T-helper 17 cell (primary cell): ENCODE measurements around the gene ABCF3. TPM values are rescaled to one million over a fixed set of nuclear protein-coding genes. Genes with fewer than 3 reads are reported as not detected.
A peak's percentile ranks its signal among the peaks of the same experiment; 100 is the strongest.

Experiments used
- ATAC-seq: fragments of 150-1000 bp; cut with Tn5 transposase; 2 replicates; pipeline ENCODE4 v1.10.0; 2021; ENCODE audit warnings: mild to moderate bottlenecking, moderate library complexity
- DNase-seq, 3 donors: peaks; one replicate each; pipeline versions ENCODE4 v3.0.0 to v3.0.0-alpha.2; 2020 to 2021
- H3K9me3 ChIP-seq: one replicate; pipeline ENCODE4 v1.7.0; 2013; ENCODE audit warnings: low read length, mild to moderate bottlenecking; ENCODE audit not compliant: control insufficient read depth, poor library complexity, severe bottlenecking
- H3K27ac Mint-ChIP-seq: one replicate; pipeline ENCODE4 v1.8.0; 2022; ENCODE audit warnings: mild to moderate bottlenecking, moderate library complexity, mixed read lengths
- H3K27me3 Mint-ChIP-seq: one replicate; pipeline ENCODE4 v1.8.0; 2022; ENCODE audit warnings: mixed read lengths
- H3K36me3 Mint-ChIP-seq: one replicate; pipeline ENCODE4 v1.8.0; 2022; ENCODE audit warnings: low read depth, mixed read lengths
- H3K4me1 Mint-ChIP-seq: one replicate; pipeline ENCODE4 v1.8.0; 2022; ENCODE audit warnings: mild to moderate bottlenecking, mixed read lengths
- H3K4me3 Mint-ChIP-seq: one replicate; pipeline ENCODE4 v1.8.0; 2022; ENCODE audit warnings: mild to moderate bottlenecking, moderate library complexity, mixed read lengths
- total RNA-seq, 4 donors: library from RNA in 2 of 4; stranded (reverse) in 2 of 4; gene quantifications; one replicate each; pipeline ENCODE4 v1.2.3 and lab custom pipeline; 2022 to 2026

Gene ABCF3
- total RNA-seq, 2 donors from 2014 or later, result 118 to 120 TPM

DNA sequence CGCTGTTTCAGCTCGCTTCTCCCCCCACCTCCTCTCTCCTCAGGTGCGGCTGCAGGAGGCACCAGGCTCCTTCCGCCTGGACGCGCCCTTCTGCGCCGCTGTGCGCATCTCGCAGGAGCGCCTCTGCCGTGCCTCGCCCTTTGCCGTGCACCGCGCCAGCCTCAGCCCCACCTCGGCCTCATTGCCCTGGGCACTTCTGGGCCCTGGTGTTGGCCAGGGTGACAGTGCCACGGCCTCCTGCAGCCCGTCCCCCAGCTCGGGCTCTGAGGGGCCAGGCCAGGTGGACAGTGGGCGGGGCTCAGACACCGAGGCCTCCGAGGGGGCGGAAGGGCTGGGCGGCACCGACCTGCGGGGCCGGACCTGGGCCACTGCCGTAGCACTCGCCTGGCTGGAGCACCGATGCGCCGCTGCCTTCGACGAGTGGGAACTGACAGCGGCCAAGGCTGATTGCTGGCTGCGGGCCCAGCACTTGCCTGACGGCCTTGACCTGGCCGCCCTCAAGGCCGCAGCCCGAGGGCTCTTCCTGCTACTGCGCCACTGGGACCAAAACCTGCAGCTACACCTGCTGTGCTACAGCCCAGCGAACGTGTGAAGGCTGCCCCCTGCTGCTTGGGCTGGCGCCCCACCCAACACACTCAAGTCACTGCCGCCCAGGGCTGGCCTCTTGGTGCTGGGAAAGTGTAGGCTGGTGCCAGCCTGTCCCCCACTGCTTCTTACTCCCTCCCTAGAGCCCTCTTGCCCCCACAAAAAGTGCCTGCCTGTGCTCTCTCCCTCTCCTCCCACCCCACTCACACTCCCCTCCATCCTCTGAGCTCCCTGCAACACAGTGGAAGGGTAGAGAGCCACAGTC is 55.7 kb downstream of the ABCF3 start:
- H3K9me3 ChIP-seq, result no peaks in the 10 kb centered on the region
- Mint-ChIP-seq H3K4me1 (peaks cover 14% of the 10 kb centered on the region), H3K36me3 (peaks cover 12% of the 10 kb centered on the region), H3K27me3 (no peaks in the 10 kb centered on the region), H3K4me3 (no peak overlapping the region), H3K27ac (no peak overlapping the region)
- peak; percentile 39 for ATAC-seq
- no peak for DNase-seq

DNA sequence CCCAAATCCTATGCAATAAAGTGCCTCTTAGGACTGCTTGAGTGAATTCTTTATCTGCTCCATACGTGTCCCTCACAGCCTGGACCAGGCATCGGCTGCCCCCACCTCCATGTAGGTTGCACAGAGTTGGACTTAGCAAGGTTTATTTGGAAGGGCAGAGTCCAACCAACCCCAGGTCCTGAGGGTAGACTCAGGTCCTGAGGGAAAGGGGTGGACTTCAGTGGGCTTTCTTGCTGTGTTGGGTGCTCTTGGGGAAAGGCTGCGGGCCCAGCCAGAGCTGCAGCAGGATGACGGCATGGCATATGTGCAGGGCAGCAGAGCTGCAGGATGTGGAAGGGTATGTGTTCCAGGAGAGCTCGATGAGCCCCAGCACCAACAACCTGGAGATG is 56.3 kb downstream of the ABCF3 start:
- Mint-ChIP-seq H3K4me1 (peaks cover 14% of the 10 kb centered on the region), H3K27me3 (no peaks in the 10 kb centered on the region), H3K36me3 (peaks cover 12% of the 10 kb centered on the region), H3K27ac (no peak overlapping the region), H3K4me3 (no peak overlapping the region)
- no peak for DNase-seq
- no peaks in the 10 kb centered on the region for H3K9me3 ChIP-seq
- ATAC-seq, result no peak

Other genes with a start within 250 kb of the ABCF3 start
- gene ABCC5, start 168.3 kb upstream of the ABCF3 start, total RNA-seq, result 10 to 100 TPM; 17.5 to 17.6 TPM
- gene HTR3D, start 154.5 kb upstream of the ABCF3 start, total RNA-seq, result not detected
- not detected for gene HTR3C, start 133.2 kb upstream of the ABCF3 start, total RNA-seq
- gene HTR3E, start 89.1 kb upstream of the ABCF3 start, total RNA-seq, result not detected
- gene EIF2B5, start 50.8 kb upstream of the ABCF3 start, total RNA-seq, result 10 to 100 TPM; 49.5 to 53.8 TPM
- gene DVL3, start 30.8 kb upstream of the ABCF3 start, total RNA-seq, result 10 to 100 TPM; 31.5 to 42.9 TPM
- 100 to 1,000 TPM; 120 to 164 TPM for gene AP2M1, start 11.3 kb upstream of the ABCF3 start, total RNA-seq
- not detected for gene VWA5B2, start 43.4 kb downstream of the ABCF3 start, total RNA-seq
- 10 to 100 TPM; 17.6 to 24.1 TPM for gene ALG3, start 62.8 kb downstream of the ABCF3 start, total RNA-seq
- under 1 TPM; 0.45 to 0.65 TPM for gene EEF1AKMT4, start 63.5 kb downstream of the ABCF3 start, total RNA-seq
- gene CAMK2N2, start 75.4 kb downstream of the ABCF3 start, total RNA-seq, result under 1 TPM; 0.20 to 0.31 TPM
- gene ECE2, start 89.8 kb downstream of the ABCF3 start, total RNA-seq, result not detected
- gene PSMD2, start 113.0 kb downstream of the ABCF3 start, total RNA-seq, result 100 to 1,000 TPM; 149 to 171 TPM
- 100 to 1,000 TPM; 226 to 236 TPM for gene EIF4G1, start 128.4 kb downstream of the ABCF3 start, total RNA-seq
- gene FAM131A, start 151.4 kb downstream of the ABCF3 start, total RNA-seq, result 10 to 100 TPM in 1 of 2 donors, 1 to 10 TPM in 1; 7.9 to 10.9 TPM
- 1 to 10 TPM; 4.6 TPM for gene CLCN2, start 175.4 kb downstream of the ABCF3 start, total RNA-seq
- 10 to 100 TPM; 28.6 to 38.3 TPM for gene POLR2H, start 175.5 kb downstream of the ABCF3 start, total RNA-seq
- gene THPO, start 192.0 kb downstream of the ABCF3 start, total RNA-seq, result not detected
- gene CHRD, start 193.9 kb downstream of the ABCF3 start, total RNA-seq, result not detected